Neural crest cell (in vitro differentiated cells): ENCODE results near the gene TSEN54. TPM values are rescaled to one million over a fixed set of nuclear protein-coding genes. Genes with fewer than 3 reads are reported as not detected.

Experiments
- DNase-seq: peaks from one replicate; pipeline ENCODE4 v3.0.0; 2021; ENCODE audit warnings: low read depth, mixed read lengths, low spot score
- H3K27ac Mint-ChIP-seq: one replicate; pipeline ENCODE4 v1.8.0; 2021; ENCODE audit warnings: mild to moderate bottlenecking, mixed read lengths; ENCODE audit not compliant: unreplicated experiment
- H3K27me3 Mint-ChIP-seq: 2 replicates; pipeline ENCODE4 v1.8.0; 2021; ENCODE audit warnings: low read depth, mild to moderate bottlenecking, mixed read lengths
- H3K36me3 Mint-ChIP-seq: 2 replicates; pipeline ENCODE4 v1.8.0; 2021; ENCODE audit warnings: low read depth, mild to moderate bottlenecking, mixed read lengths
- H3K4me1 Mint-ChIP-seq: 2 replicates; pipeline ENCODE4 v1.8.0; 2021; ENCODE audit warnings: mixed read lengths
- H3K4me3 Mint-ChIP-seq: one replicate; pipeline ENCODE4 v1.8.0; 2021; ENCODE audit warnings: mild to moderate bottlenecking, mixed read lengths
- H3K9me3 Mint-ChIP-seq: 2 replicates; pipeline ENCODE4 v1.8.0; 2021; ENCODE audit warnings: mixed read lengths
- CTCF ChIP-seq: fragments of 200-600 bp; sonication (generic); conservative IDR thresholded peaks from 2 replicates; pipeline ENCODE4 v1.5.0; 2021; ENCODE audit warnings: antibody characterized with exemption, mild to moderate bottlenecking
- total RNA-seq: library from RNA; stranded (reverse); gene quantifications from 2 replicates; pipeline ENCODE4 v1.2.1, GENCODE V29; 2021

The TSEN54 gene
- total RNA-seq, 1 donor from 2014 or later, result 48.1 TPM

- Mint-ChIP-seq H3K4me1 (peaks cover 7% of the 10 kb centered on the region), H3K9me3 (no peaks in the 10 kb centered on the region), H3K36me3 (peaks cover 5% of the 10 kb centered on the region), H3K27me3 (peaks cover 18% of the 10 kb centered on the region), H3K4me3 (peak overlapping the region; percentile 80), H3K27ac (peak overlapping the region; percentile 35)
- DNase-seq, result no peak
- TF ChIP-seq CTCF, result no peak
Measured at GRCh38 chr17:75526555-75527270, 10.4 kb downstream of the TSEN54 start.

- no peak overlapping the region for H3K27ac Mint-ChIP-seq
Measured at GRCh38 chr17:75530837-75531720, 14.8 kb downstream of the TSEN54 start.

DNA sequence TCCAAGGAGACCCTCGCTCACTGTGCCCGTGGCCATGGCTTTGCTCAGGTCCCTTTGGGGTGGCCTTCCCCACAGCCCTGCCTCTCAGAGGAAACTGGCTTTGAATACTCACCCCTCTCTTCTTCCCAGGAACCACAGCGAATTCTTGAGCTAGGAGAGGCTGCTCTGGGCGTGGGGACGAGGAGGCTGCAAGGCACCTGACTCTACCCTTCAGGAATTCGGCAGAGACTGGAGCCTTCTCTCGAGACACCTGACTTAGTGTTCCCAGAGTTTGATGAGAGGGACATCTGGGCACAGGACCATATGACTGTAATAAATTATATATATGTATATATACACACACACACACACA lies 15.4 kb downstream of the TSEN54 start:
- H3K4me3 Mint-ChIP-seq, result no peak overlapping the region
- H3K36me3 Mint-ChIP-seq, result no peaks in the 10 kb centered on the region
- peaks cover 12% of the 10 kb centered on the region for H3K4me1 Mint-ChIP-seq
- TF ChIP-seq CTCF, result no peak
- no peak for DNase-seq
- no peak overlapping the region for H3K27ac Mint-ChIP-seq
- peaks cover 6% of the 10 kb centered on the region for H3K27me3 Mint-ChIP-seq
- no peaks in the 10 kb centered on the region for H3K9me3 Mint-ChIP-seq

More at GRCh38 chr17:75530837-75531720, 14.8 kb downstream of the TSEN54 start:
- DNase-seq, result no peak
- Mint-ChIP-seq H3K27me3 (peaks cover 12% of the 10 kb centered on the region), H3K9me3 (no peaks in the 10 kb centered on the region), H3K36me3 (no peaks in the 10 kb centered on the region), H3K4me1 (peaks cover 15% of the 10 kb centered on the region), H3K4me3 (no peak overlapping the region)
- no peak for TF ChIP-seq CTCF

DNA sequence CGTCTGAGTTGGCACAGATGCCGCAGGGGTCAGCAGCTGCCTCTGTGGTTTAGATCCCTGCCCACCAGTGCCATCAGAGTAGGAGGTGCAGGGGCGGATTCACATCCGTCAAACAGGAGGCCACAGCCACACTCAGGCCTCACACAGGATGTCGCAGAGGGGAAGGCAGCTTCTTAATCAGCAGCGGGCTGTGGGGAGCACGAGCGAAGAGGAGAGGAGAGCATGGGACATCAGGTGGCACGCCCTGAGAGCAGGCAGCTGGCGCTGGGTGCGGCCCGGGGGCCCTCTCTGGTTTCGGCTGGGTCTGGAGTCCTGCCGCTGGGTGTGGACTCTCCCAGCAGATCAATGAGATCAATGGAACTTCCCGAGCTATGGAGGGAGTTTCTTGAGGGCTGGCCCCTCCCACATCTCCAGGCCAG lies 18.8 kb downstream of the TSEN54 start:
- Mint-ChIP-seq H3K27me3 (no peaks in the 10 kb centered on the region), H3K36me3 (no peaks in the 10 kb centered on the region), H3K4me3 (no peak overlapping the region), H3K9me3 (no peaks in the 10 kb centered on the region), H3K4me1 (peaks cover 12% of the 10 kb centered on the region), H3K27ac (peak overlapping the region; percentile 50)
- TF ChIP-seq CTCF, result no peak
- DNase-seq, result no peak

GRCh38 chr17:75535871-75536270 lies 19.5 kb downstream of the TSEN54 start:
- H3K4me1 Mint-ChIP-seq, result peaks cover 15% of the 10 kb centered on the region
- H3K4me3 Mint-ChIP-seq, result no peak overlapping the region
- no peaks in the 10 kb centered on the region for H3K9me3 Mint-ChIP-seq
- H3K27me3 Mint-ChIP-seq, result no peaks in the 10 kb centered on the region
- DNase-seq, result no peak
- no peaks in the 10 kb centered on the region for H3K36me3 Mint-ChIP-seq
- H3K27ac Mint-ChIP-seq, result no peak overlapping the region
- TF ChIP-seq CTCF, result no peak
